ENCODE measurements around the gene LIN28A. TPM values are rescaled to one million over a fixed set of nuclear protein-coding genes. Genes with fewer than 3 reads are reported as not detected.

The LIN28A gene
- polyA plus RNA-seq, 1 donor from 2014 or later, result 1.0 TPM

DNA sequence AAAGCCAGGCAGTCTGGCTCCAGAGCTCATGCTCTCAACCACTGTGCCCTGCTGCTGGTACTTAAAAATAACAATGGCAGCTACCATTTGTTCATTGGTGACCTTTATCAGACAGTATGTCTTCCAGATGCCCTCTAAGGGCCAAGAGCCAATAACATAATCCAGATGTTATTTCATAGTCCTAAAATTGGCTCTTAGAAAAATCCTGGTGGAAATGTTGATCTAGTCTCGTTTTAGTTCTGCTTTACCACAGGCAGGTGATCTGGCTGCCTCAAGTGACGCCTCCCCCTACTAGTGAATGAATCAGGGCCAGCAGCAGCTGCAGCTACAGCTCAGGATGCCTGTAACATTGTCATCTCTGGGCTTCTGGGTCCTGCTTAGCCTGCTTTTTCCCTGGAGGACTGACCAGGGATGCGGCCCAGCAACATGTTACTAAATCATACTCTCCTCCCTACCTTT, 49.0 kb downstream of the LIN28A start:
- Histone ChIP-seq H3K9me3 (ENCODE audit: low read length) (no peaks in the 10 kb centered on the region), H3K9me2 (ENCODE audit: insufficient read depth, low read length) (no peaks in the 10 kb centered on the region), H3F3A (ENCODE audit: insufficient read depth, low read length, poor library complexity, severe bottlenecking) (no peaks in the 10 kb centered on the region), H3K9ac (ENCODE audit: low read length) (no peak overlapping the region), H3K36me3 (ENCODE audit: insufficient read depth, low read length) (peaks cover 3% of the 10 kb centered on the region), H3K79me2 (replicated peaks; ENCODE audit: insufficient read depth, low read length) (no peaks in the 10 kb centered on the region), H3K27me3 (ENCODE audit: insufficient read depth, low read depth, low read length) (no peaks in the 10 kb centered on the region), H2AFZ (ENCODE audit: low read depth, low read length) (no peak overlapping the region), H4K20me1 (ENCODE audit: insufficient read depth) (no peaks in the 10 kb centered on the region), H3K4me3 (ENCODE audit: low read length) (no peak overlapping the region), H3K27ac (ENCODE audit: low read length) (no peak overlapping the region), H3K4me2 (ENCODE audit: low read length) (no peak overlapping the region)
- TF ChIP-seq, protein P1, sequence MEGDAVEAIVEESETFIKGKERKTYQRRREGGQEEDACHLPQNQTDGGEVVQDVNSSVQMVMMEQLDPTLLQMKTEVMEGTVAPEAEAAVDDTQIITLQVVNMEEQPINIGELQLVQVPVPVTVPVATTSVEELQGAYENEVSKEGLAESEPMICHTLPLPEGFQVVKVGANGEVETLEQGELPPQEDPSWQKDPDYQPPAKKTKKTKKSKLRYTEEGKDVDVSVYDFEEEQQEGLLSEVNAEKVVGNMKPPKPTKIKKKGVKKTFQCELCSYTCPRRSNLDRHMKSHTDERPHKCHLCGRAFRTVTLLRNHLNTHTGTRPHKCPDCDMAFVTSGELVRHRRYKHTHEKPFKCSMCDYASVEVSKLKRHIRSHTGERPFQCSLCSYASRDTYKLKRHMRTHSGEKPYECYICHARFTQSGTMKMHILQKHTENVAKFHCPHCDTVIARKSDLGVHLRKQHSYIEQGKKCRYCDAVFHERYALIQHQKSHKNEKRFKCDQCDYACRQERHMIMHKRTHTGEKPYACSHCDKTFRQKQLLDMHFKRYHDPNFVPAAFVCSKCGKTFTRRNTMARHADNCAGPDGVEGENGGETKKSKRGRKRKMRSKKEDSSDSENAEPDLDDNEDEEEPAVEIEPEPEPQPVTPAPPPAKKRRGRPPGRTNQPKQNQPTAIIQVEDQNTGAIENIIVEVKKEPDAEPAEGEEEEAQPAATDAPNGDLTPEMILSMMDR (IDR thresholded peaks at IDR 0.05; ENCODE audit: poor library complexity, severe bottlenecking), result no peak
- no peak for TF ChIP-seq POLR2AphosphoS5 (IDR thresholded peaks at IDR 0.05)
- TF ChIP-seq, protein P2, sequence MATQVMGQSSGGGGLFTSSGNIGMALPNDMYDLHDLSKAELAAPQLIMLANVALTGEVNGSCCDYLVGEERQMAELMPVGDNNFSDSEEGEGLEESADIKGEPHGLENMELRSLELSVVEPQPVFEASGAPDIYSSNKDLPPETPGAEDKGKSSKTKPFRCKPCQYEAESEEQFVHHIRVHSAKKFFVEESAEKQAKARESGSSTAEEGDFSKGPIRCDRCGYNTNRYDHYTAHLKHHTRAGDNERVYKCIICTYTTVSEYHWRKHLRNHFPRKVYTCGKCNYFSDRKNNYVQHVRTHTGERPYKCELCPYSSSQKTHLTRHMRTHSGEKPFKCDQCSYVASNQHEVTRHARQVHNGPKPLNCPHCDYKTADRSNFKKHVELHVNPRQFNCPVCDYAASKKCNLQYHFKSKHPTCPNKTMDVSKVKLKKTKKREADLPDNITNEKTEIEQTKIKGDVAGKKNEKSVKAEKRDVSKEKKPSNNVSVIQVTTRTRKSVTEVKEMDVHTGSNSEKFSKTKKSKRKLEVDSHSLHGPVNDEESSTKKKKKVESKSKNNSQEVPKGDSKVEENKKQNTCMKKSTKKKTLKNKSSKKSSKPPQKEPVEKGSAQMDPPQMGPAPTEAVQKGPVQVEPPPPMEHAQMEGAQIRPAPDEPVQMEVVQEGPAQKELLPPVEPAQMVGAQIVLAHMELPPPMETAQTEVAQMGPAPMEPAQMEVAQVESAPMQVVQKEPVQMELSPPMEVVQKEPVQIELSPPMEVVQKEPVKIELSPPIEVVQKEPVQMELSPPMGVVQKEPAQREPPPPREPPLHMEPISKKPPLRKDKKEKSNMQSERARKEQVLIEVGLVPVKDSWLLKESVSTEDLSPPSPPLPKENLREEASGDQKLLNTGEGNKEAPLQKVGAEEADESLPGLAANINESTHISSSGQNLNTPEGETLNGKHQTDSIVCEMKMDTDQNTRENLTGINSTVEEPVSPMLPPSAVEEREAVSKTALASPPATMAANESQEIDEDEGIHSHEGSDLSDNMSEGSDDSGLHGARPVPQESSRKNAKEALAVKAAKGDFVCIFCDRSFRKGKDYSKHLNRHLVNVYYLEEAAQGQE (IDR thresholded peaks at IDR 0.05; ENCODE audit: borderline replicate concordance), result no peak
- TF ChIP-seq EP300 (conservative IDR thresholded peaks at IDR 0.05; ENCODE audit: poor library complexity, severe bottlenecking), result no peak
- no peak for TF ChIP-seq TAF1 (IDR thresholded peaks at IDR 0.05; ENCODE audit: low read depth)
- TF ChIP-seq MXI1 (conservative IDR thresholded peaks at IDR 0.05; ENCODE audit: poor library complexity, severe bottlenecking), result no peak

DNA sequence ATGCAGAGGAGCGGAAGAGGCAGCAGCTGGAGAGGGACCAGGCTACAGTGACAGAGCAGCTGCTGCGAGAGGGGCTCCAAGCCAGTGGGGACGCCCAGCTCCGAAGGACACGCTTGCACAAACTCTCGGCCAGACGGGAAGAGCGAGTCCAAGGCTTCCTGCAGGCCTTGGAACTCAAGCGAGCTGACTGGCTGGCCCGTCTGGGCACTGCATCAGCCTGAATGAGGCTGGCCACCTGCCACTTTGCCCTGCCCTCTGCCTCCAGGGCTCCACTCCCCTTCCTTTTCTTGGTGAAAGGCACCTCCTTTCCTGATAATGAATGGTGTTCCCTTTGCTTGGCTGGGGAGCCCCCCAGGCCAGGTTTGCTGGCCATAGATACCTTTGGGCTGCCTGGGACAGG, 58.3 kb downstream of the LIN28A start:
- Histone ChIP-seq H3K36me3 (ENCODE audit: insufficient read depth, low read length) (no peaks in the 10 kb centered on the region), H3K27ac (ENCODE audit: low read length) (no peak overlapping the region), H3K27me3 (ENCODE audit: insufficient read depth, low read depth, low read length) (no peaks in the 10 kb centered on the region), H3K9me3 (ENCODE audit: low read length) (no peaks in the 10 kb centered on the region), H3K9me2 (ENCODE audit: insufficient read depth, low read length) (no peaks in the 10 kb centered on the region), H3K4me3 (ENCODE audit: low read length) (no peak overlapping the region), H4K20me1 (ENCODE audit: insufficient read depth) (peaks cover 9% of the 10 kb centered on the region), H3K9ac (ENCODE audit: low read length) (no peak overlapping the region), H2AFZ (ENCODE audit: low read depth, low read length) (no peak overlapping the region), H3K4me2 (ENCODE audit: low read length) (no peak overlapping the region), H3K79me2 (replicated peaks; ENCODE audit: insufficient read depth, low read length) (peaks cover 10% of the 10 kb centered on the region), H3F3A (ENCODE audit: insufficient read depth, low read length, poor library complexity, severe bottlenecking) (no peaks in the 10 kb centered on the region)
- TF ChIP-seq, protein P2 (IDR thresholded peaks at IDR 0.05; ENCODE audit: borderline replicate concordance), result no peak
- TF ChIP-seq EP300 (conservative IDR thresholded peaks at IDR 0.05; ENCODE audit: poor library complexity, severe bottlenecking), result no peak
- TF ChIP-seq SMC3 (conservative IDR thresholded peaks at IDR 0.05; ENCODE audit: poor library complexity), result no peak
- TF ChIP-seq MXI1 (conservative IDR thresholded peaks at IDR 0.05; ENCODE audit: poor library complexity, severe bottlenecking), result no peak
- no peak for TF ChIP-seq TAF1 (IDR thresholded peaks at IDR 0.05; ENCODE audit: low read depth)
- TF ChIP-seq EZH2 (IDR thresholded peaks at IDR 0.05; ENCODE audit: borderline replicate concordance, insufficient read depth, low read length, poor library complexity, severe bottlenecking), result no peak
- TF ChIP-seq, protein P1 (IDR thresholded peaks at IDR 0.05; ENCODE audit: poor library complexity, severe bottlenecking), result no peak
- TF ChIP-seq RAD21 (conservative IDR thresholded peaks at IDR 0.05), result no peak
- no peak for TF ChIP-seq POLR2AphosphoS5 (IDR thresholded peaks at IDR 0.05)
